Hypothalamus (tissue), 51 donors: ENCODE results near the gene KRTAP12-2.
"Not testable (repeated sequence)": the region's sequence is repeated elsewhere in the genome, so short reads cannot be mapped to it uniquely, and the experiment has no call there.

Experiments used
- DNase-seq, 51 donors: peaks; one replicate each; lab custom pipeline; 2025; lab: John Stamatoyannopoulos, UW

The KRTAP12-2 gene

GRCh38 chr21:44686000-44686781 lies 19.5 kb upstream of the KRTAP12-2 start:
- no peak for DNase-seq

- not testable (repeated sequence) for DNase-seq
These were observed 18.3 kb upstream of the KRTAP12-2 start for GRCh38 chr21:44685050-44685449.

- no peak for DNase-seq
These were observed 17.8 kb upstream of the KRTAP12-2 start for GRCh38 chr21:44684483-44684882.

GRCh38 chr21:44684077-44684476 lies 17.4 kb upstream of the KRTAP12-2 start:
- DNase-seq: no peak

GRCh38 chr21:44682580-44683151 lies 15.9 kb upstream of the KRTAP12-2 start:
- no peak for DNase-seq

- no peak for DNase-seq
These were observed 15.3 kb upstream of the KRTAP12-2 start, which contains the start of gene KRTAP12-1 for GRCh38 chr21:44681861-44682579. Gene KRTAP12-1, minus strand, starts transcription at chr21:44682163. Its CDS starts 40 bp downstream, at chr21:44682123.

GRCh38 chr21:44681152-44681551 lies 14.4 kb upstream of the KRTAP12-2 start:
- DNase-seq: no peak

- DNase-seq: no peak
These were observed 11.2 kb upstream of the KRTAP12-2 start for GRCh38 chr21:44677881-44678280.

- DNase-seq: no peak
These were observed 5.2 kb upstream of the KRTAP12-2 start for GRCh38 chr21:44671911-44672310.

- no peak for DNase-seq
These were observed 4.1 kb upstream of the KRTAP12-2 start for GRCh38 chr21:44670642-44671432.

GRCh38 chr21:44667612-44668011 lies 885 bp upstream of the KRTAP12-2 start:
- DNase-seq: no peak

GRCh38 chr21:44664691-44665090 lies 2.0 kb downstream of the KRTAP12-2 start:
- no peak for DNase-seq

GRCh38 chr21:44661567-44661966 lies 5.2 kb downstream of the KRTAP12-2 start:
- not testable (repeated sequence) for DNase-seq

- DNase-seq: no peak
These were observed 7.7 kb downstream of the KRTAP12-2 start for GRCh38 chr21:44658913-44659595.

GRCh38 chr21:44658541-44658910 lies 8.2 kb downstream of the KRTAP12-2 start:
- DNase-seq: no peak

GRCh38 chr21:44657635-44658540 lies 8.8 kb downstream of the KRTAP12-2 start, which contains the start of gene KRTAP12-3:
Gene KRTAP12-3, plus strand, starts transcription at chr21:44657932. Its CDS starts 48 bp downstream, at chr21:44657980.
- DNase-seq: no peak

GRCh38 chr21:44656868-44657267 lies 9.9 kb downstream of the KRTAP12-2 start:
- DNase-seq: no peak

- no peak for DNase-seq
These were observed 12.1 kb downstream of the KRTAP12-2 start, which contains the start of gene KRTAP12-4 for GRCh38 chr21:44654576-44655175. Gene KRTAP12-4, minus strand, starts transcription at chr21:44654659. Its CDS starts 45 bp downstream, at chr21:44654614.
